ENCODE data around the gene MYO10.

Gene MYO10

DNA sequence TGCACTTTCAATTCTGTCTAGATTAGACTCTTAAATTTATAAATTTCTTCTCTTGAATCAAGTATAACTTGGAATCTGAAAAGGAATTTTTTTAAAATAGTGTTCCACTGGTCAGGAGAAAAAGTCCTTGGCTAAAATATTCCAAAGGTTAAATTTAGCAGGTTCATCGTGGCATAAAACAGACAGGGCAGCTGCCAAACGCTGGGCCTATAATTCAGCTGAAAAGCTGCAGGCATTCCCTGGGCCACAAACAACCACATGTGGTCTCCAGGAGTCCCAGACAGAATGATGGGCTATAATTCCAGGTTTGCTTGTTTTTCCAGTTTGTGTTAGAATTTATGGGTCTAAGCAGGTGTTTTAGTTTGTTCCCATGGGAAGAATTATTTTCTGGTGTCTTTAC is 248.2 kb downstream of the MYO10 start:
- in situ Hi-C loops (cut with HindIII; ENCODE audit: low sequenced_read_pairs), result loop anchor here (5.0 kb wide), 1 partner anchor 74 kb away; no protein-coding TSS in a partner anchor

DNA sequence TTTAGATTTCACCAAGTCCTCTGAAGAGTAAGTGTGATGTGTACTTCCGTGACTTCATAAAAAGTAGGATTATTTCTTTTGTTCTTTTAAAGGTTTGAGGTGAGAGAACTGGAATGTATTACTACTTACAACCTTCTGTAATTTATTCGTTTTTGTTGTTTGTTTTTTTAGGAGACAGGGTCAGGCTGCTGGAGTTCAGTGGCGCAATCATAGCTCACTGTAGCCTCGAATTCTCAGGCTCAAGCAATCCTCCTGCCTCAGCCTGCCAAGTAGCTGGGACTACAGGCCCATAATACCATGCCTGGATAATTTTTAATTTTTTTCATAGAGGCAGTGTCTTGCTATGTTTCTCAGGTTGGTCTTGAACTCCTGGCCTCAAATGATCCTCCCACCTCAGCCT is 251.0 kb downstream of the MYO10 start:
- in situ Hi-C loops (cut with HindIII; ENCODE audit: low sequenced_read_pairs), result loop anchor here (5.0 kb wide), 1 partner anchor 77 kb away; no protein-coding TSS in a partner anchor

DNA sequence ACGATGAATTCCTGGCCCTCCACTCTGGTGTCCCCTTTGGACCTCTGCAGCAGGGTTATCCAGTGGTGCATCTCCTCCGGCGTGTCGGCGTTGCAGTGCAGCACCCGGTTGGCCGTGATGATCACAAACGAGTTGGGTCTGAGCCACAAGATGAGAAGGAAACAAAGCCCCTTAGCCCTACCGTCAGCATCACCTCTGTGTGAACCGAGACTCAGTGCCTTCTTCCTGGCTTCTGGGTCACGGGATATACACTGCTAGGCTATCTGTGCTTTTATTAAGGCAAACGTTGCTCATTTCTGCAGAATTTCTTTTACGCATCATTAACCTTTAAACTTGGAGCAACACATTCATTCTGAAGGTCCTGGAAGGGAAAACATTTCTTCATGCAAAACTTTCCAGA is 254.2 kb downstream of the MYO10 start:
- in situ Hi-C loops (cut with HindIII; ENCODE audit: low sequenced_read_pairs), result no loop called here

DNA sequence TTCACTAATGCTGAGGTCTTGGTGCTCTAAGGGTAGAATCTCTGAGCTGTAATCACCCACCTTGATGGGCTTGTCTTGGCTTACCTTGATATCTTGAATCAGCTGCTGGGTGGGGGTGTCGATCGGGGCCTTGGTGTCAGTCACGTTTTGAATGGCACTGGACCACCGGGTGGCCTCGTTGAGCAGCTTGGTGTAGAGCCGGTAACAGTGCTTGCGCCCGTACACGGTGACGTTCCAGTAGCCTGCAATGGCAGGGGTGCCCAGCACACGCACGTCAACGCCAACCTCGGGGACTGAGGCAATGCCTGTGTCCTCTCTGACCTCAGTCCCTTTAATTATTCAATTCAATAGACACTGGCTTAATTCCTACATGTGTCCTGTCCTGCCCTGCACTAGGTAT is 256.2 kb downstream of the MYO10 start:
- in situ Hi-C loops (cut with HindIII; ENCODE audit: low sequenced_read_pairs), result loop anchor here (10.0 kb wide), 1 partner anchor 515 kb away; no protein-coding TSS in a partner anchor

DNA sequence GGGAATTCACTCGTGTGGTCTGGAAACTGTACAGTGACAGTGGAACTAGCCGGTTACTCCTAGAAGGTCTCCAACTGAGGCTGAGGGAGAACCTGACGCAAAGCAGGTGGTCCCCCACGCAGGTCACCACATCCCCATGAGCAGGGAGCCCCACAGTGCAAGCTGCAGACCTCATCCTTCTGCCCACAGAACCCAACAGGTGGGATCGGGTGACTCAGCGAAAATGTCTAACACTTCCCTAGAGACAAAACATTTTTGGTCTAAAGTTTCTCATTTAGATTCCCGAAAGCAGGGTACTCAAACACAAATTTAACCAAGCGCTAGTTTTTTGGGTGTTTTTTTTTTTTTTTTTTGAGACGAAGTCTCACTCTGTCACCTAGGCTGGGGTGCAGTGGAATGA is 256.9 kb downstream of the MYO10 start:
- in situ Hi-C loops (cut with HindIII; ENCODE audit: low sequenced_read_pairs), result loop anchor here (10.0 kb wide), 1 partner anchor 516 kb away; no protein-coding TSS in a partner anchor

DNA sequence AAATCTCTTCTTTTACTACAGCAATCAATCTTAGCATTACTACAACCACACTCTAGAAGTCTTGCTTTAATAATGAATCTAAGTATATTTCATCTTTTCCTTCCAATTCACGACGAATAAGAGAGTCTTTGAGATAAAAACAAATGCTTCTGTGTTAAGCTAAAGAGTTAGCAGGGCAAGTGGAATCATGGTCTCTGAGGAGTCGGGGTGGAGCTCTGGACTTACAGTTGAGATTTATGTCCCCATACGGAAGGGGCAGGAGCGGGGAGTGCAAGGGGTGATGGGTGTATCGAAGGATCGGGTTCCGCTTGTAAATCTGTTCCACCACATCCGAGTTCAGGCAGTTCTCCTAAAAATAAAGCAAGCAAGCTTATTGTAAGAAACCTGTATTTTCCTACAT is 260.3 kb downstream of the MYO10 start:
- in situ Hi-C loops (cut with HindIII; ENCODE audit: low sequenced_read_pairs), result loop anchor here (10.0 kb wide), 1 partner anchor 519 kb away; no protein-coding TSS in a partner anchor

DNA sequence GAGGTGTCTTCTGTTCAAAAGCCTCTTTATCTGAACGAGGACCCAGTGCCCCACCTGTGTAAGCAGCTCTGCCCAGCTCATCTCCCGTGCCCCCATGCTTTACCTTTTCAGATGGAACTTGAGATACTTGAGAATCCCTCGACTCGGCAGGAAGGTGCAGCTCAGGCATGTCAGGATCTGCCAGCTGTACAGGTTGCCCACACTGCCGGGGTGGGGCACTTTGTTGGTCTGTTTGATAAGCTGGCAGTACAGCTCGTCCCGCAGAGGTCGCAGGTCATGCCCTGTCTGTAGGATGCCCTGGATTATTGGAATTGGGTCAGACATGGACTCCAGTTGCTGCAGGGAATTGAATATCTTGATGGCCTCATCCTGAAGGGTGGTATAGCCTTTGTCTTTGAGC is 261.3 kb downstream of the MYO10 start:
- in situ Hi-C loops (cut with HindIII; ENCODE audit: low sequenced_read_pairs), result loop anchor here (10.0 kb wide), 1 partner anchor 520 kb away; no protein-coding TSS in a partner anchor

DNA sequence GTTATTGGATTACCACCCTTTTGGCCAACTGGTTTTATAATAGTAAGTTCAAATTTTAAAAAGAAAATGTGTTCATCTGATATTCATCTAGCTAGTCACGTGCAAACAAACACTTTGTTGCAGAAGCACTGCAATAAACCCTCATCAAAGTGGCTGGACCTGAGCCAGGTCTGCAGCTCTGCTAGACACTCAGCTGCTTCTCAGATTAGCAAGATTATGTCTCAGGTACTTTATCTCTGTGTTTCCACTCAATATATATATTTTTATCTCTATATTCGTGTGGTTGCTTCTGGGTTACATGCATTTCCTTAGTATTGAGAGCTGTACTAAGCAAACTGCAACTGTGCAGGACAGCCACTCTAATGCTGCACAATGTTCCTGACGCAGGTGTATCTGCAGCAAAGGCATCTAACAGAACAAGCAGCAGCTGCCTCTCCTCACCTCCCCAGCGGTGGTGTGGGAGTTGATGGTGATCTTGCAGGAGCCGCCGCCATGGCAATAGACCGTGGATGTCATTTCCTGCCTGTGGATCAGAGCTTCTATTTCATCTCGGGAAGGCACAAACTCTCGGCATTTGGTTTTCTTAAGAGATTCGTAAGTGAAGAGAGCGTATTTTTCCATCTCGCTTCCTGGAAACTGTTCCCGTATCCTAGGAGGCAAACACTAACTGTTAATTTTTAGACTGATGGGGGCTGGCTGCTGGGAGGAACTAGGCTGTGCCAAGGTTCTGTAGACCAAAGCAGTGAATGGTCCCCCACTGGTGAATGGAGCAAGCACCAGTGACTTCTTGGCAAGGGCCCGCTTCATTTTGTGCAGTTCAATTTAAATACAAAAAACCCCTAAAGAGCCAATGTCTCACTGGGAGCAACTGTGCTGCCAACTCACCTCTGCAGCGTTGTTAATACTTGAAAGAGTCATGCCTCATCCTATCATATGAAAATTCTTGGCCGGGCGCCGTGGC is 262.6 kb downstream of the MYO10 start:
- in situ Hi-C loops (cut with HindIII; ENCODE audit: low sequenced_read_pairs), result loop anchor here (10.0 kb wide), 1 partner anchor 521 kb away; no protein-coding TSS in a partner anchor

DNA sequence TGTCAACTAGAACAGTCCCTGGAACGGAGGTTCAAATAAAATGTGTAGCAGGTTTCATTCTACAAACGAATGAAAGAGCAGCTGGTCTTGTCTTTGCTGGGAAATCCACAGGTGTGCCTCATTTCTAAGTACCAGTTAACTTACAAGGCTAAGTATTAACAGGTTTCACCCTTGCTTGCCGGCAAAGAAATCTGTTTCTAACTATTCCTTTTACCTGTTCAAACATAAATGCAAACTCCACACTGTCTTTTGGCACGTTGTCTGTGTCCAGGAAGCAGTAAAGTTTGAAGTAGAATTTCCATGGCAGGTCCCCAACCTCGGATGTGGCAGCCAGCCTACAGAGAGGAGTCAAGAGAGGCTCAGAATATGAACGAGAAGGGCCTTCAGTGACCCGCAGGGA is 264.9 kb downstream of the MYO10 start:
- in situ Hi-C loops (cut with HindIII; ENCODE audit: low sequenced_read_pairs), result loop anchor here (10.0 kb wide), 1 partner anchor 524 kb away; no protein-coding TSS in a partner anchor

DNA sequence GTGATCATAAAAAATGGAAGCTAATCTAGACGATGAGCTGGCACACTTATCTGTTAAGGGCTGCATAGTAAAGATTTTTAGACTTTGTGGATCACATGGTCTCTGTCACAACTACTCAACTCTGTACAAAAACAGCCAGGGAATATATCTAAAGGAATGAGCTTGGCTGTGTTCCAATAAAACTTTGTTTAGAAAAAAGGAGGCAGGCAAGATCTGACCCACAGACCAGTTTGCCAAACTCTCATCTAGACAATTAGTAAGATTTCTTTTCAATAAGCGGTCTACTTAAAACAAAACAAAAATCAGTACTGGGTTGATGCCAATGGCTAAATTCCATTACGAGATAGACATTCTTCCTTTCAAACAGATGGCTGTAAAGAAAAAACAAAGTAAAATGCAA is 266.3 kb downstream of the MYO10 start:
- in situ Hi-C loops (cut with HindIII; ENCODE audit: low sequenced_read_pairs), result loop anchor here (10.0 kb wide), 1 partner anchor 525 kb away; no protein-coding TSS in a partner anchor

DNA sequence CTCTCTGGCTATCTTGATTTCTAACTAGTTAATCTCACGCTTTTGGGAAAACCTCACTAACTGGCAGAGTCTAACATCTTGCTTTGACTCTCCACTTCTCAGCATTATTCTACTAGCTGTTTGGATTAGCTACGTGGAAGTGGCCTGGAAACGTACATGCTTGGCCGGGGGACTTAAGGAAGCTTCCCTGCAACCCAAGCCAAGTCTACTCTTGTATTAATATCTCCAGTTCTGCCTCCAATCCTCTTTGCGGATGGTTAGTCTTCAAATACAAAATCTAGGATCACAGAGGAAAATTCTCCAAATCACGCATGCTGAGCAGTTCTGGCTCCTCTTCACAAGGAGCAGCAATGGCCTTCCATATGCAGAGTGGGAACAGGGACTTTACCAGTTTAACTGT is 267.5 kb downstream of the MYO10 start:
- in situ Hi-C loops (cut with HindIII; ENCODE audit: low sequenced_read_pairs), result no loop called here

DNA sequence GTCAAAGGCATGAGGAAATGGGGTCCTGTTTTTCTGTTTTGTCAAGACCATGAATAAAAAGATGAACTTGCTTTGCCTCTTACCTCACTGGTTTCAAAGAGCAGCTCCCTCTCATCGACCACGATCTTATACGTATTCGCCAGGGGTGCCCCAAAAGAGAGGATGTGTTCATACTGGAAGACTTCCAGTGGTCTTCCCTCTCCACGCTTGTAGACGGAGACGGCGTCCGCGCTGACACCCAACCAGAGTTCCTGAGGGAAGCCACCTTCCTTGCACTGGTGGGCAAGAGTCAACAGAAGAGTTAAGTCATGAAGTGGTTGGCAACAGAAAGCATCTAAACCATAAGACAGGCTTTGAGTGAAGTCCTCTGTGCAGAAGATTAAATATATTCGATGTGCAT is 267.9 kb downstream of the MYO10 start:
- in situ Hi-C loops (cut with HindIII; ENCODE audit: low sequenced_read_pairs), result no loop called here

DNA sequence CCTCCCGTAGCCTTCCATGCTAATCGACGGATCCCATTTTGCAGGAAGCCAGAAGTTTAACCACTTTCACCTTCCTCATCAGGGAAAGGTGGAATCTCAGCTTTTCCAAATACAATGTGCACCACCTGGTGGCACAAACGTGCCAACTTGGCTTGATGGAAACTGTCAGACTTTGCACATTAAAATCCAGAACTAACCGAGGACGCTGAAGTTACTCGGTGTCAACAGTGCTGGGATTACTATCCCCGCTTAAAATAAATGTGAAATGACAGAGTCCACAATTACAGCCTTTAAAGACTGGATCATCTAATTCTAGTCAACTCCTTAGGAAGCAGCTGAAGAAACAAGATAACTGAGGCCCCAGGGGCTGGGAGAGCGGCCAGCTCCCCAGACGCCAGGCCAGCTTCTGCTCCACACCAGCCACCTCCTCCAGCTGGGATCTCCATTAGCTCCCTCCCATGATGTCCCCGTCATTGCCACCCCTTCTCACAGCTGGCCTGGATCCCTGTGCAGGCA is 269.1 kb downstream of the MYO10 start:
- in situ Hi-C loops (cut with HindIII; ENCODE audit: low sequenced_read_pairs), result no loop called here

DNA sequence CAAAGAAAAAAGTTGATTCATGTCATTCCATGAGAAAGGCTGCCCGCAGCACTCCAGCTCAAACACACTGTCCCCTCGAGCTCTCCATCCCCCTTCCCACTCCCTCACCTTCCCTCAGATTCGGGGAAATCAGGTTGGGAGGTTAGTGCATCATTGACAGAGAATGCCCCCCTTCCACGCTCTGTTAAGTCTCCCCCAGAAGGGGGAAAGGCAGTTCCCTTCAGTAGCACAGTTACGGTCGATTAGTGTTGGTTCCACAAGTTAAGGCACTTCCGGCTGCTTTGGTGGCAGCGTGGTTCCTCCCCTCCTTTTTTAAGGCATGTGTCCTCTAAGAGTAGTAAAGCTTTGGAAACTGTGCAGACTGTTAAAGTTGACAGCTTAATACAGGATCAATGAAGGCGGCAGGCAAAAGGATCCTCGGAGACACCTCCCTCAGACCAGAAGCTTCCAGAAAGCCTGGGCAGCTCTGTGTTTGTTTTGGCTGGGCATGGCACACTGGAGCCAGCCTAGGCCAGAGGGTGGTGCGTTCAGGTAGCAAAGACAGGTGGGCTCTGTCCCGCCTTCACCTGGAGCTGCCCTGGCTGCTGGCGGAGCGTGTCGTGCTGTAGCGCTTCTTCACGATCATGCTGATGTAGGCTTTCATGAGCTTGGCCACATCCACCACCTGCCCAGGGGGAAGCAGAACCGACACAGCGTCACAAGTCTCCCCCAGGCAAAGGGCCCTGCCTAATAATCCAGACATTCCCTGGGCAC is 269.8 kb downstream of the MYO10 start:
- in situ Hi-C loops (cut with HindIII; ENCODE audit: low sequenced_read_pairs), result no loop called here

DNA sequence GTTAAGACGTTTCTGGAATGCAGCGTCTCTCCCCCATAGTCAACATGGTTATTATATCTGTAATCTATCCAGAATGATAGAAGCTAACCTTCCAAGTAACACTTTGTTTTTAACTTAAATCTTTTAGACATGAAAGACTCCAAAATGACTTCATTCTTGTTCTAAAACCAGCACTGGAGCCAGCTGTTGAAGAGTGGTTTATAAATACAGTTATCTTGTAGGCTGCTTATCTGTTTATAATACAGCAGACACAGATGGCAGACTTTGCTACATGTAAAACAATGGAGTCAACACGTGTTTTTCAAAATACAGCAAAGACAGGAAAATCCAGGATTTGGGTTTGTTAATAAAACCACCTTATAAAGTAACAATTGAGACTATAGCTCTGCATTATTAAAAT is 270.5 kb downstream of the MYO10 start:
- in situ Hi-C loops (cut with HindIII; ENCODE audit: low sequenced_read_pairs), result no loop called here

DNA sequence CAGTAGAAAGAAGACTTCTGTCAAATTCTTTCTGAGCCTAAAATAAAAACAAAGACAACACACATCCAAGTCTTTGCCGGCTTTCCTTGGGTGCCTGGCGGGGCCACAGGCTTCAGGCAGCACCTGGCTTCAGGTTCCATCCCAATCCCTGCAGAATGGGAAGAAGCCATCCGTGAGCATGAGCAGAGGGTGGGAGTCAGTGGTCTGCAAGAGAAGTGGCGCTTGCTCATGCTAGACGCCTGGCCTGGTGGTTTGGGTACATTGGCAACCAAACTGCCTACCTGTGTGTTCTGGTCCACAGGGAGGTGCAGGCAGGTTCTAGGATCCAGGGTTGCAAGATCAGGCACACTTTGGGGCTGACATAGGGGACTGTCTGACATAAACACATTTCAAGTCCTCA is 271.7 kb downstream of the MYO10 start:
- in situ Hi-C loops (cut with HindIII; ENCODE audit: low sequenced_read_pairs), result no loop called here

DNA sequence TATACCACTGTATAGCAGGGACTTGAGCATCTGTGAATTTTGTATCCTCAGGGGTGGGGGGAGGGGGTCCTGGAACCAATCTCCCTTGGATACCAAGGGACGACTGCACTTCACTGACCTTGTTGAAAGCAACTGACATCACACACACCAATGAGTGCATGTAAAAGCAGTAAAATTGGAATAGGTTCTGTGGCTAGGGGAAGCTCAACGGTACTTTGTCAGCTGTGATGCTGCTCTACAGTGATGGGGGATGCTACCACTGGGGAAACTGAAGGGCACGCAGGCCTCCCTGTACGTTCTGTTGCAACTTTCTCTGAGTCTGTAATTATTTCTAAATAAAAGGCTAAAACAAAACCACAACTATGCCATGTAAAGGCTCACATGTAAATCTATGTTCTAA is 272.2 kb downstream of the MYO10 start:
- in situ Hi-C loops (cut with HindIII; ENCODE audit: low sequenced_read_pairs), result no loop called here

DNA sequence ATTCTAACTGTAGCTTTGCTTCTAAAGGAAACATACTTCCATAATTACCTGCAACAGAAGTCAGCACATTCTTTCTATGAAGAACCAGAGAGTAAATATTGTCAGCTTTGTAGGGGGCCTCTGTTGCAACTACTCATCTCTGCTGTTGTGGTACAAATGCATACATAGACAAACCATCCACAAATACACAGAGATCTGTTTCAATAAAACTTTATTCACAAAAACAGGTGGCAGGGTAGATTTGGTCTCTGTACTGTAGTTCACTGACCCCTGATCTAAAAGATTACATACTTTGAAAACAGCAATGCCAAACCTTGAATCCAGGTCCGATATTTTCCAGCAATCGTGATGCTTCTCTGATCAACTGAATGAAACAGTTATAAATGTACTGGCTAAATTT is 274.4 kb downstream of the MYO10 start:
- in situ Hi-C loops (cut with HindIII; ENCODE audit: low sequenced_read_pairs), result no loop called here

DNA sequence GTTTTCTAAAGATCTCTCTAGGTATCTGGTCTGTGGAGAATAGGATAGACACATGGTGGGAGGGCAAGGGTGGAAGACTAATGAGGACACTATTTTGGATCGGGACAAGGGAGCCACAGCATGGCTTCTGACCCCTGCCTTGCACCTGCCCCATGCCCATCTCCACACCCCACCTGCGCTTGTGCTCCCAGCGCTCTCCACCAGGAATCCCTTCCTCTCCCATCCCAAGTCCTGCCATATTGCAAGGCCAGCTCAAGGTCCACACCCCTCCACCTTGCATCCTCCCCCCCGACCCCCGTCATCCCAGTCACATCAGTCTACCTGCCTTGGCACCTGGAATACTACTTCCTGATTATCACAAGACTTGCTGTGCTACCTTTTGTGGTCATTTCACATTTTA is 275.1 kb downstream of the MYO10 start:
- in situ Hi-C loops (cut with HindIII; ENCODE audit: low sequenced_read_pairs), result no loop called here

DNA sequence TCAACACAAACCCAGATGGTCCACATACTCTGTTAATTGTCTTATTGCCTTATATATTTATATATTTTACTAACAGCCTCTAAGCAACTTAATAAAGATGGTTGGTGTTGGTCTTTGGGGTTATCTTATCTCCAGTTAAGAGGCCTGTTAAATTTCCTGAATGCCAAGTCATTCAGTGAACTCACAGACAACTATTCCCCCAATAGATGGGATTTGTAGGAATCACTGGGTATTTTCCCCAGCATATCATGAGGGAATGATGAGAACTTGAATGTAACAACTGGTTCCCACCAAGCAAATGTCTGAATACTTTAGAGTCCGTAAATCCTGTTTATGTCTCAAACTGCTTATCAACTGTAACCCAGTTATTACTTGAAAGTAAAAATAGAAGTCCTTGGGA is 276.6 kb downstream of the MYO10 start:
- in situ Hi-C loops (cut with HindIII; ENCODE audit: low sequenced_read_pairs), result no loop called here

DNA sequence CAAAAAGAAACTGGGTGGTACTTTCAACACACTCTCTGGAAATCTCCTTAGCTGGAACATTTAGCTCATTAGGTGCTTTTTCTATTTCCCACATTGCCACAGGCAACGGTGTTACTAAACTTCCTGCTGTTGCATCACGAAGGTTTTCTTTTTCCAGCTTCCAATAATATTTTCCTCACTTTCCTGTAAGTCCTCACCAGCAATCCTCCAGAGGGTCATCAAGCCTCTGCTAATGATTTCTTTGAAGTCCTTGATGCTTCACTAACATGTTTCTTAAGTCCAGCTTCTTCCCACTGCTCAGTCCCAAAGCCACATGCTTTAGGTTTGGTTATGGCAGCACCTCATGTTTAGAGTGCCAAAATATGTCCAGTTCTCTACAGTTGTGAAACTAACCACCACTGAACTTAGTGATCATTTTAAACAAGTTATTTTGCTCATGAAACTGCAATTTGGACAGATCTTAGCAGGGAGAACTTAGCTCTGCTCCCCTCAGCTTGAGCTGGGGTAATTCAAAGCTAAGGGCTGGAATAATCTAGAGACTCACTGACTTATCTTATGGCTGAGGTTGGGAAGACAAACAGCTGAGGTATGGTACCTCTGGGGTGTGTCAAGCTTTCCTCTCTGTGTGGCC is 279.4 kb downstream of the MYO10 start:
- in situ Hi-C loops (cut with HindIII; ENCODE audit: low sequenced_read_pairs), result no loop called here
